Mucosa of rectum (tissue), 2 donors: Measurements from ENCODE around the gene SPO11.
"Not testable (repeated sequence)": the region's sequence is repeated elsewhere in the genome, so short reads cannot be mapped to it uniquely, and the experiment has no call there.

ENCODE experiments used
- H3K27ac ChIP-seq, 2 donors: one replicate each; pipeline ENCODE4 v1.7.0; 2013; ENCODE audit warnings: inconsistent platforms in 2 of 2, low read depth in 2 of 2, low read length in 2 of 2
- H3K27me3 ChIP-seq, 2 donors: one replicate each; pipeline ENCODE4 v1.7.0; 2013; ENCODE audit warnings: low read length in 2 of 2; ENCODE audit not compliant: control insufficient read depth in 2 of 2, insufficient read depth in 2 of 2
- H3K36me3 ChIP-seq, 2 donors: one replicate each; pipeline ENCODE4 v1.7.0; 2013; ENCODE audit warnings: low read length in 2 of 2; ENCODE audit not compliant: control insufficient read depth in 2 of 2, insufficient read depth in 2 of 2
- H3K4me1 ChIP-seq, 2 donors: one replicate each; pipeline ENCODE4 v1.7.0; 2013; ENCODE audit warnings: low read length in 2 of 2, mild to moderate bottlenecking in 1 of 2; ENCODE audit not compliant: control insufficient read depth in 2 of 2, insufficient read depth in 2 of 2
- H3K4me3 ChIP-seq, 2 donors: one replicate each; pipeline ENCODE4 v1.7.0; 2013; ENCODE audit warnings: low read length in 2 of 2
- H3K9ac ChIP-seq, 2 donors: one replicate each; pipeline ENCODE4 v1.7.0; 2013; ENCODE audit warnings: low read length in 2 of 2, low read depth in 1 of 2, mild to moderate bottlenecking in 1 of 2
- H3K9me3 ChIP-seq, 2 donors: one replicate each; pipeline ENCODE4 v1.7.0; 2013; ENCODE audit warnings: low read length in 2 of 2; ENCODE audit not compliant: control insufficient read depth in 2 of 2
- donor health status: healthy.
- donor health status: Normal muscosa, but diverticular disease.

Gene SPO11

DNA sequence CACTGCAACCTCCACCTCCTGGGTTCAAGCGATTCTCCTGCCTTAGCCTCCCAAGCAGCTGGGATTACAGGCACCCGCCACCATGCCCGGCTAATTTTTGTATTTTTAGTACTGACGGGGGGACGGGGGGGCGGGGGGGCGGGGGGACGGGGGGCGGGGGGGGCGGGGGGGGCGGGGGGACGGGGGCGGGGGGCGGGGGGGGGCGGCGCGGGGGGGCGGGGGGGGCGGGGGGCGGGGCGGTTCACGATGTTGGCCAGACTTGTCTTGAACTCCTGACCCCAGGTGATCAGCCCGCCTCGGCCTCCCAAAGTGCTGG is 21.1 kb downstream of the SPO11 start:
- Histone ChIP-seq H3K9ac (peak overlapping the region; percentile 90 to 96), H3K27ac (peak overlapping the region; percentile 72 to 77), H3K4me3 (peak overlapping the region; percentile 70 to 89), H3K36me3 (peaks cover 5 to 22% of the 10 kb centered on the region in 2 donors)
- H3K9me3 ChIP-seq, H3K4me1 ChIP-seq, H3K27me3 ChIP-seq: not testable (repeated sequence)

DNA sequence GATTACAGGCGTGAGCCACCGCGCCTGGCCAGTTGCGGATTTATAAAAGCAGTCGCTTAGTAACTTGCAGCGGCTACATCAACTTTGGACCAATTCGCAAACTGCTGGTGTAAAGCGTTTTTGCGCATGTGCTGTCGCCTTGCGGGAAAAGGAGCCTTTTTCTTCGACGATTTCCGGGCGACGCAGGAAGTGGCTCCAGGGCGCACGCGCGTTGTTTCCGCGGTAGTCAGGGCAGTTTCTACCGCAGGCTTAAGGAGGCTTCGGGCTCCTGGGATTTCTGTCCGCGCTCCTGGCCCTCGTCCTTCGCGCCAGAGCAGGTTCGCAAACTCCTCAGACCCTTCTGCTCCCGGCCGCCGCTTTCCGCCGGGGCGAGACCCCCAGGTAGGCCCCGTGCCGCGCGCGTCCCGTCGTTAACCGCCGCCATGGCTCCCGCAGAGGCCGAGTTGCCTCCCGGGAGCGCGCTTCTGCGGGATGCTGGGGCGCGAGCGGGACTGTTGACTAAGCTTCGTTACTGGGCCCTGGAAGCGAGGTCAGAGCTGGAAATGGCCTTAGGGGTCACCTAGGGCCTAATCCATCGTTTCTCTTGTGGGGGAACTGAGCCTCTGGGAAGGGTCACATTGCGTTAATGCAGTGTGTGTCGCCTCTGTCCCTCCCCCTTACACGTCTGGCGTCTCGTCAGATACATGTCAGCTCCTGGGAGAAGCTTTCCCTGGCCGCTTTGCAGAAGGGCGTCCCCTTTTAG is 21.6 kb downstream of the SPO11 start, which contains the start of gene RAE1:
Gene RAE1, plus strand, starts transcription at position 214 of the 742 bp plus-strand sequence. CDS start 2,784 bp downstream, outside the sequence.
- Histone ChIP-seq H3K4me1 (peaks cover 4 to 7% of the 10 kb centered on the region in 2 donors), H3K27ac (peak within 1 kb of the TSS; percentile 72 to 77), H3K27me3 (no peaks in the 10 kb centered on the region), H3K9ac (peak within 1 kb of the TSS; percentile 90 to 96), H3K9me3 (no peaks in the 10 kb centered on the region), H3K4me3 (peak within 1 kb of the TSS; percentile 70 to 89), H3K36me3 (peaks cover 5 to 27% of the 10 kb centered on the region in 2 donors)

DNA sequence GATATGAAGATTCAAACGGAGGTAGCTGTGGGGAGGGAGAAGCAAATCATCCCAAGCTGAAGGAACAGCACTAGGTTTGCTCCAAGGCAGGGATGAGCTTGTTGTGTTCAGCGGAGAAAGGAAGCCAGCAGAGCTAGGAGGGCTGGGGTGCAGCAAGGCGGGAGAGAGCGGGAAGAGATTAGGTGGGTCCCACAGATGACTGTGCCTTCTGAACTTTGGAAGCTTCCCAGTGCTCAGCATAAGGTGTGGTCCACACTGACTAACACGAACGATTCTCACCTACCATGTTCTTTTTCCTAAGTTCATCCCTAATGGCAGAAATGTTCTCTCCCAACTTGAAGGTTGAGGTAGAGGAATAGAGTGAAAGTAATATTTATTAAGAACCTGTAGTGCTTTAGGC is 22.7 kb downstream of the SPO11 start:
- no peaks in the 10 kb centered on the region for H3K9me3 ChIP-seq
- no peak overlapping the region for H3K9ac ChIP-seq
- H3K27me3 ChIP-seq: no peaks in the 10 kb centered on the region
- peaks cover 4 to 7% of the 10 kb centered on the region in 2 donors for H3K4me1 ChIP-seq
- no peak overlapping the region for H3K27ac ChIP-seq
- H3K36me3 ChIP-seq: peaks cover 5 to 38% of the 10 kb centered on the region in 2 donors
- peak overlapping the region; percentile 70 to 89 for H3K4me3 ChIP-seq

DNA sequence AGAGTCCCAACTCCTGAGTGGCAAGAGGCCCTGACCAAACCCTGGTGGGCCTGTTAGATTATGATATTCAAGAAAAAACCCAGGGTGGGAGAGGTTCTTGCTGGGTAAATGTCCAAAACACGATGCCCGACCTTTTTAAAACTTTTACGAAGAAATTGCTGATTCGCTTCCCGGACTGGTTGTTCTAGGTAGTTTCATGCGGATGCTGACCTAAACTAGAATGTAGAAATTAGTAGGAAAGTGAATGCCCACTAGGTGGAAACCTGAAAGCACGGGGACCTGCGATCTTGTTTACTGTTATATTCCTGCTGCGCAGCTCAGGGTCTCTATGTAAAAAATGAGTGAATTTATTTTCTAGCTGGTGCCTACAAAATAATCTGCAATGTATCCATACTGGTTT is 23.7 kb downstream of the SPO11 start:
- peaks cover 5 to 38% of the 10 kb centered on the region in 2 donors for H3K36me3 ChIP-seq
- no peak overlapping the region for H3K4me3 ChIP-seq
- no peaks in the 10 kb centered on the region for H3K9me3 ChIP-seq
- H3K9ac ChIP-seq: no peak overlapping the region
- no peaks in the 10 kb centered on the region for H3K27me3 ChIP-seq
- peaks cover 4 to 7% of the 10 kb centered on the region in 2 donors for H3K4me1 ChIP-seq
- H3K27ac ChIP-seq: no peak overlapping the region

- Histone ChIP-seq H3K9me3 (no peaks in the 10 kb centered on the region), H3K9ac (no peak overlapping the region), H3K27me3 (no peaks in the 10 kb centered on the region), H3K27ac (no peak overlapping the region), H3K4me1 (no peaks in the 10 kb centered on the region), H3K4me3 (no peak overlapping the region), H3K36me3 (peaks cover 29 to 36% of the 10 kb centered on the region in 2 donors)
These were observed 31.9 kb downstream of the SPO11 start for GRCh38 chr20:57361517-57361916.

DNA sequence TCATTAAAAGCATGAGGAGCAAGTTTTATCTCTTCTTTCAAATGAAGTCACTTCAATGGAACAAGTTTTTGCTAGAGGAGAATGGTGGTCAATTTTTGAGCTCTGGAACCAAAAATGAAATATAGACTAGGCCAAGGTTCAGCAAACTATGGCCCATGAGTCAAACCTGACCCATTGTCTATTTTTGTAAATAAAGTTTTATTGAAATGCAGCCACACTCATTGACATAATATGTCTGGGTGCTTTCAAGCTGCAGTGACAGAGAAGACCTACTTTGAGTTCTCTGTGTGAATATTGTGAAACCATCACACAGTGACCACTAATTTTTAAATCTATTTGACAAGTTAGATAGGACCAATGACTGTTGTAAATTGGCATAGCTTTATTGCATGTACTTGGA is 34.8 kb downstream of the SPO11 start:
- Histone ChIP-seq H3K36me3 (peaks cover 54 to 55% of the 10 kb centered on the region in 2 donors), H3K9me3 (no peaks in the 10 kb centered on the region), H3K9ac (no peak overlapping the region), H3K27ac (no peak overlapping the region), H3K27me3 (no peaks in the 10 kb centered on the region), H3K4me3 (no peak overlapping the region), H3K4me1 (no peaks in the 10 kb centered on the region)

GRCh38 chr20:57369596-57369995 is 40.0 kb downstream of the SPO11 start:
- no peak overlapping the region for H3K9ac ChIP-seq
- H3K27me3 ChIP-seq: no peaks in the 10 kb centered on the region
- no peaks in the 10 kb centered on the region for H3K9me3 ChIP-seq
- no peak overlapping the region for H3K27ac ChIP-seq
- H3K36me3 ChIP-seq: peaks cover 80 to 84% of the 10 kb centered on the region in 2 donors
- H3K4me3 ChIP-seq: no peak overlapping the region
- peaks cover 0 to 2% of the 10 kb centered on the region in 2 donors for H3K4me1 ChIP-seq

- Histone ChIP-seq H3K9ac (no peak overlapping the region), H3K4me3 (no peak overlapping the region), H3K27ac (no peak overlapping the region), H3K36me3 (peaks cover 86 to 90% of the 10 kb centered on the region in 2 donors), H3K27me3 (no peaks in the 10 kb centered on the region), H3K4me1 (peaks cover 0 to 2% of the 10 kb centered on the region in 2 donors), H3K9me3 (no peaks in the 10 kb centered on the region)
These were observed 40.7 kb downstream of the SPO11 start for GRCh38 chr20:57370316-57370715.

- no peak overlapping the region for H3K27ac ChIP-seq
- H3K36me3 ChIP-seq: peaks cover 78 to 91% of the 10 kb centered on the region in 2 donors
- H3K4me3 ChIP-seq: no peak overlapping the region
- H3K27me3 ChIP-seq: no peaks in the 10 kb centered on the region
- no peaks in the 10 kb centered on the region for H3K9me3 ChIP-seq
- no peak overlapping the region for H3K9ac ChIP-seq
- H3K4me1 ChIP-seq: peaks cover 0 to 2% of the 10 kb centered on the region in 2 donors
These were observed 41.8 kb downstream of the SPO11 start for GRCh38 chr20:57371363-57371762.

GRCh38 chr20:57372157-57372556 is 42.6 kb downstream of the SPO11 start:
- peaks cover 0 to 2% of the 10 kb centered on the region in 2 donors for H3K4me1 ChIP-seq
- H3K27me3 ChIP-seq: no peaks in the 10 kb centered on the region
- H3K4me3 ChIP-seq: no peak overlapping the region
- H3K9me3 ChIP-seq: no peaks in the 10 kb centered on the region
- H3K9ac ChIP-seq: no peak overlapping the region
- H3K36me3 ChIP-seq: peaks cover 76 to 88% of the 10 kb centered on the region in 2 donors
- H3K27ac ChIP-seq: no peak overlapping the region
